HG02870 (cell line): Measurements from ENCODE around the gene DSC2.
"Not testable (repeated sequence)": the region's sequence is repeated elsewhere in the genome, so short reads cannot be mapped to it uniquely, and the experiment has no call there.

Experiments used
- ATAC-seq: cut with Tn5 transposase; IDR thresholded peaks from one replicate; pipeline ENCODE4 v1.9.1; 2021; ENCODE audit warnings: mild to moderate bottlenecking, moderate library complexity; ENCODE audit not compliant: unreplicated experiment

DSC2 gene

GRCh38 chr18:31102025-31102684, at the start of gene DSC2:
TSS of gene DSC2 (minus strand) at chr18:31102421. CDS start at chr18:31101971, 450 bp downstream.
- no peak for ATAC-seq

- ATAC-seq: no peak
Observed at GRCh38 chr18:31149351-31149750, 47.1 kb upstream of the DSC2 start.

- no peak for ATAC-seq
Observed at GRCh38 chr18:31148600-31148999, 46.4 kb upstream of the DSC2 start.

GRCh38 chr18:31146809-31147208, 44.6 kb upstream of the DSC2 start:
- ATAC-seq: no peak

- no peak for ATAC-seq
Observed at GRCh38 chr18:31143025-31143424, 40.8 kb upstream of the DSC2 start.

GRCh38 chr18:31138709-31139108, 36.5 kb upstream of the DSC2 start:
- ATAC-seq: no peak

DNA sequence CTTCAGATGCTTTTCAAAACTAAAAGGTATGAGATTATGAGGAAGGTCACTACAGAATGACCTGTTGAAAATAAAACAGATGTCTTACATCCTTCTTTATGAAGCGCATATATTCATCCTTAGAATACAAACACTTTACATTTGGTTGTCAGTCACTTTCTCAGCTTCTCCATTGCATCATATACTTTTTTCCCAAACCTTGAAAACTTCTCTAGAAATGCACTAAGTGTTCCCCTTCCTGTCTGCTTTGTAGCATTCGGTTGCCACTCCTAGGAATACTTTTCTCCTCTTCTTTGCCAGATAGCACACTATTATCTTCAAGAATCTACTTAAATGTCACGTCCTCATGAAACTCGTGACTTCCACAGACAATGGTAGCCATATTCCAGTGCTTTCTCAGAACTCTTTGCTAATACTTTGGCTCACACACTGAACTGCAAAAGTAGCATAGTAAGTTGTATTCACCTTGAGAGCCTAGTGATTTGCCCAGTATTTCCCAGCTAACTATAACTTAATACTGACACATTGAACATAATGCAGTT, 32.8 kb upstream of the DSC2 start:
- no peak for ATAC-seq

DNA sequence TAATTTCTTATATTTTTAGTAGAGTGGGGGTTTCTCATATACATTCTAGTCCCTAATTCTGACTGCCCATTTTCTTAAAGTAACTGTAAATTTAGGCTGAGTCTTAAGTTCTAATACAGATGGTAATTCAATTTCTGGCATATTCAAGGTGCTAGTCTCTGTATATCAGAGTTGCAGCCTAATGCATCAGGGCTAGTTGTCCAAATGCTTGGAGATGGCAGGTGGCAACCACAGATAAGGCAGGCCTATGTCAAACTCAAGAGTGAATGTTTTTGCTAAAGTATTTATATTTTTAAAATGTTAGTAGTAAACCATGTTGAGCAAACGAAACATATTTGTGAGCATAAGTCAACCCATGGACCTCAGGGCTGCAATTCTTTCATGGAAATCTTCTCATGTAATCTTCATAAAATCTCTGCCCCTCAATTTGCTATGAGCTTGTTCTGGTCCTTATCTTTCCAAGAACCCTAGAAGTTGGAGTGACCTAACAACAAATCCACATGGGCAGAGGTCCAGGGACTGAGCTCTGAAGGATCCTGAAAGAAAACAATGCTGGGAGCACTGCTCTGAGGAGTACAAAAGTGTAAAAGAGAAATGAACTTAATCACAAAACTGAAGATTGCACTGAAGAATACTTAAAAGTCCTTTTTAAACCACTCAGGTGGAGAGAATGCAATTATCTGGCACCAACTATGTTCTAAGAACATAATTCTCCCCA, 27.3 kb upstream of the DSC2 start:
- ATAC-seq: no peak

DNA sequence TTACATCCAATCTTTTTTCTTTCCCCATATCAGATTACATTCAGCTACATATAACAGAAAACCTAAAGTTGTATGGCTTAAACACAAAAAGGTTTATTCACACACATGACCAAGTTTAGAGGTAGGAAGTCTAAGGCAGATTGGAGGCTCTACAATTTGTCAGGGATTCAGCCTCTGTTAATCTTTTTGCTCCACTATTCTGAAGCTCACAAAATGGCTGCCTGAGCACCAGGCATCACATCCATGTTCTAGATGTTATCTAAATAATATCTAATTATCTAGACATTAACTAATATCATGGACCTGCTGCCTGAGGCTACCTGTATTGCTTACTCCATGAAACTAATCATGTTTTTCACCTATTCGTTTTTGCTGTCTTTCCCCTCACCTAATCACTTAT, 23.7 kb upstream of the DSC2 start:
- no peak for ATAC-seq

DNA sequence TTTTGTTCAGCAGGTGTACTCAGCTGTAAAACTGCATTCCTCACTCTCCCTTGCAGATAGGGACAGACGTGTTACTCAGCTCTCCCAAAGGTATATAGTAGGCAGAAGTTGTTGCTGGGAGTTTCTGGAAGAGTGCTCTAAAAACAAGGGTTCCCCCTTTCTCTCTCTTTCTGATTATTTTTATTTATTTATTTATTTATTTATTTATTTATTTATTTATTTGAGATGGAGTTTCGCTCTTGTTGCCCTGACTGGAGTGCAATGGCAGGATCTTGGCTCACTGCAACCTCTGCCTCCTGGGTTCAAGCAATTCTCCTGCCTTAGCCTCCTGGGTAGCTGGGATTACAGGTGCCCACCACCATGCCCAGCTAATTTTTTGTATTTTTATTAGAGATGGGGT, 20.9 kb upstream of the DSC2 start:
- ATAC-seq: not testable (repeated sequence)

GRCh38 chr18:31120594-31120993, 18.4 kb upstream of the DSC2 start:
- ATAC-seq: no peak

DNA sequence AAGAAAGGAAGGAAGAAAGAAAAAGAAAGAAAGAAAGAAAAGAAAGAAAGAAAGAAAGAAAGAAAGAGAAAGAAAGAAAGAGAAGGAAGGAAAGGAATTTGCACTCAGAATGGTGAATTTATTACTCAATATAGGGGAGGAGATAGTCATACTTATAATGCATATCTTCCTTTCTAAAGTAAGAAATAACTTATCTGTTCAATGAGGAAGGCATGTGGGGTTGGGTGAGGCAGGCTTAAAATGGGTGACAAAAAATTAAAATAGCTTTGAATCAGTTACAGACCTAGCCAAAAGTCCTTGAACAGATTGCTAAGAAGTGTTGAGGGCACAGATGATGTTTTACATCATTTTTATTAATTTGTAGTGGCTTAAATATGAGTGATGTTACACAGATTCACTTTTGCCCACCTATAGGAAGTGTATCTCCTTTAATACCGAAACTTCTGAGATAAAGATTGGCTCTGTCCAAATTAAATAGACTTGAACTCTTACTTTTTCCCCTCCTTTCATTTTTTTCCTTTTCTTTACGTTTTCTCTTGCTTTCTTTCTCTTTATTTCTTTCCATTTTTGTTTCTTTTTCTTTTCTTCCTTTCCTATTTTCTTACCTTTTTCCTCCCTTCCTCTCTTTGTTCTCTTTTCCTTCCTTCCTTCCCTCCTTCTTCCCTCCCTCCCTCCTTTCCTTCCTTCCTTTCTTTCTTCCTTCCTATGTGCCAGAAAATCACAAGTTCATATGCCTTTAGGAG, 14.8 kb upstream of the DSC2 start:
- ATAC-seq: no peak

DNA sequence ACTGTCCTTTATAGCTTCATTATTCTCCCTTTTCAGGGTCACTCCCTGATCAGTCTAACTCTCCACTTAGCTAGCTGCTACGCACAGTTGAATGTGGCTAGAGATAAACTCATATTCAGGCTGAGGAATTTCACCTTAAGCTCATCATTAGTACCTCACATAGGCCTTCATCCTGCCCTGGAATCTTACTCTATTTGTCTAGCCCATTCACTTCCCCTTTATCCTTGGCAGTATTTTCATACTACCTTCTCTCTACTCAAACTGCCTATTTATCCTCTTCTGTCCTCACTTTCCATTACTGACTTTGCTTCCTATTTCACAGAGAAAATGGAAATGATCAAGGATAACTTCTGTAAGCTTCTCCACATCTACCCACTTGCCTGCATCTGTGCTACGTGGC, 10.6 kb upstream of the DSC2 start:
- ATAC-seq: no peak

- no peak for ATAC-seq
Observed at GRCh38 chr18:31105733-31106132, 3.5 kb upstream of the DSC2 start.

DNA sequence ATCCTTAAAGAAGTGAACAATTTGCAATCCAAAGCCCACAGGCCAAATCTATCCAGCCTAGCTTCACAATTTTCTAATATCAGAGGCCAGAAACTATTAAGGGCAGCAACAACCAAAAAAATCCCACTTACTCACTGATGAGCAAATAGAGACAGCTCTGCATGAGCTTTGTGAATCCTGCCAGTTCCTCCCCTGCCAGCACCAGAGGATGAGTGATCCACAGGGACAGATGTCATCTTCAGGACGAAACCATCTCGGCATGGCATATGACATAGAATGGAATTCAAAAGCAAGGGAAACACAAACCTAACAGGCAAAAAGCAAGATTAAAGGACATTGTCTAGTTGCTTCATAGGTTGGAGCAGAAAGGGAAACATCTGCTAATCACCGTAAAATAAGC, 2.2 kb upstream of the DSC2 start:
- no peak for ATAC-seq

GRCh38 chr18:31103423-31103822, 1.2 kb upstream of the DSC2 start:
- ATAC-seq: no peak

DNA sequence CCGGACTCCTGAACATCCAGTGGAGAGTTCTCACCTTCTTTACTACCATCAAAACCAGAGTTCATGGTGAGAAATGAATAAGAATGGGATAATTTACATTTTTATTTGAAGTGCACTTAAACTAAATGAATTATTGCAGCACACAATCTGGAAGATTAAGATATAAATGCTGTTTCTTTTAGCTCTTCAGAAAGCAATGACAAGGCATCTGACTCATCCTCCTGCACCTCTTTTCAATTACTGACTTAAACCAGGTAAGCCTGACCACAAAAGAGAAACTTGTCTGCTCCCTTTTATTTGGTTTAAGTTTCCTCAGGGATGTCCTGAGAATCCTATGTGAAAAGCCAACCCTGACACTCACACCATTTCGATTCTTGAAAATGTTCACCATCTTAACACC, 720 bp upstream of the DSC2 start:
- no peak for ATAC-seq

GRCh38 chr18:31101183-31102024, 817 bp downstream of the DSC2 start:
- no peak for ATAC-seq

- ATAC-seq: no peak
Observed at GRCh38 chr18:31100436-31101182, 1.6 kb downstream of the DSC2 start.
